ENCODE results near the gene DHTKD1.
"Not testable (repeated sequence)": the region's sequence is repeated elsewhere in the genome, so short reads cannot be mapped to it uniquely, and the experiment has no call there.

Gene DHTKD1

DNA sequence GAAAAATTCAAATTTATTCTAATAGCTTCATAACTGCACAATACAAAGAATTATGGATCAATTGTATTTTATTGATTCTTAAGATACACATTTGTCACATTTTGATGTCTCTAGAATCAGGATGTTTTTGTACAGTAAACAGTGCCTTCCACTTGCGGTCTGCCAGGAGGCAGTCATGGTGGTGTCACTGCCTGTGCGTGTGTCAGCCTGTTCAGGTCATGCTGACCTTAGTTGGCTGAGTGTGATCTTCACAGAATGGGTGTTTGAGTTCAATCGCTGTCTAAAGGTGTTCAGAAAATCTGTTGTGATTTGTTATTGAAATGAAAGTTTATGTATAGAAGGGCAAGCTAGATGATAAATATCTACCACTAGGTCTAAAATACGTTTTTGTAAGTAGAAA lies 81.4 kb downstream of the DHTKD1 start:
- no peaks in the 10 kb centered on the region for H3K4me1 ChIP-seq (ENCODE audit: control insufficient read depth, insufficient read depth, low read length, unreplicated experiment)
- no peak overlapping the region for H3K4me3 ChIP-seq (ENCODE audit: low read depth, low read length)
- H3K27ac ChIP-seq (ENCODE audit: low read depth, low read length): no peak overlapping the region
- 0 out of 2 replicates have a peak, but pooled peaks cover 3% of the 10 kb centered on the region for H3K36me3 ChIP-seq (ENCODE audit: insufficient read depth, low read length)
- H3K27me3 ChIP-seq (ENCODE audit: insufficient read depth, low read length): no peaks in the 10 kb centered on the region
- H2AFZ ChIP-seq (ENCODE audit: low read length, unreplicated experiment): no peak overlapping the region
- H3K79me2 ChIP-seq (ENCODE audit: control insufficient read depth, insufficient read depth, low read length, unreplicated experiment): no peaks in the 10 kb centered on the region

GRCh38 chr10:12154516-12154915 lies 85.8 kb downstream of the DHTKD1 start:
- no peaks in the 10 kb centered on the region for H3K79me2 ChIP-seq (ENCODE audit: control insufficient read depth, insufficient read depth, low read length, unreplicated experiment)
- H3K4me1 ChIP-seq (ENCODE audit: control insufficient read depth, insufficient read depth, low read length, unreplicated experiment): no peaks in the 10 kb centered on the region
- H3K4me3 ChIP-seq (ENCODE audit: low read depth, low read length): no peak overlapping the region
- no peak overlapping the region for H2AFZ ChIP-seq (ENCODE audit: low read length, unreplicated experiment)
- 0 out of 2 replicates have a peak, but pooled peaks cover 6% of the 10 kb centered on the region for H3K36me3 ChIP-seq (ENCODE audit: insufficient read depth, low read length)
- H3K27me3 ChIP-seq (ENCODE audit: insufficient read depth, low read length): no peaks in the 10 kb centered on the region
- no peak overlapping the region for H3K27ac ChIP-seq (ENCODE audit: low read depth, low read length)

- Histone ChIP-seq H2AFZ (ENCODE audit: low read length, unreplicated experiment) (no peak overlapping the region), H3K79me2 (ENCODE audit: control insufficient read depth, insufficient read depth, low read length, unreplicated experiment) (no peaks in the 10 kb centered on the region), H3K36me3 (ENCODE audit: insufficient read depth, low read length) (peaks cover 14% of the 10 kb centered on the region; the same call in 1 of the 2 replicates), H3K27me3 (ENCODE audit: insufficient read depth, low read length) (no peaks in the 10 kb centered on the region), H3K27ac (ENCODE audit: low read depth, low read length) (no peak overlapping the region), H3K4me1 (ENCODE audit: control insufficient read depth, insufficient read depth, low read length, unreplicated experiment) (no peaks in the 10 kb centered on the region), H3K4me3 (ENCODE audit: low read depth, low read length) (no peak overlapping the region)
These were observed 87.8 kb downstream of the DHTKD1 start for GRCh38 chr10:12156367-12157123.

DNA sequence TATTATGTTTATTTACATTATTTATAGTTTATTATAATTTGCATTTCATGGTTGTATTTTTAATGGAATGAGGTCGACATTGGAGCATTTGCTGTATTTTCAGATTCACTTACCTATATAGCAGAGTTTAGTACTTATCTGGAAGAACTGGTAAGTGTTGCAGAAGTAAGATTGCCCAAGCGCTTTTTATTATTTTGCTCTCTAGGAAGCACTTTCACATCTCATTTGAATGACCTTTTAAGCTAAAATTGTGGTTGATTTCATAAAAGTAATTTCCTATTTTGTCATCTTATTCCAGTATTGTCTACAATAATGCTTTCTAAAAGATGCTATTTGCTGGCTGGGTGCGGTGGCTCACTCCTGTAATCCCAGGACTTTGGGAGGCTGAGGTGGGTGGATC lies 89.4 kb downstream of the DHTKD1 start:
- Histone ChIP-seq H3K36me3 (ENCODE audit: insufficient read depth, low read length) (peaks cover 17% of the 10 kb centered on the region), H3K27me3 (ENCODE audit: insufficient read depth, low read length) (no peaks in the 10 kb centered on the region), H3K79me2 (ENCODE audit: control insufficient read depth, insufficient read depth, low read length, unreplicated experiment) (no peaks in the 10 kb centered on the region), H3K4me1 (ENCODE audit: control insufficient read depth, insufficient read depth, low read length, unreplicated experiment) (no peaks in the 10 kb centered on the region), H3K27ac (ENCODE audit: low read depth, low read length) (no peak overlapping the region), H3K4me3 (ENCODE audit: low read depth, low read length) (no peak overlapping the region), H2AFZ (ENCODE audit: low read length, unreplicated experiment) (no peak overlapping the region)

DNA sequence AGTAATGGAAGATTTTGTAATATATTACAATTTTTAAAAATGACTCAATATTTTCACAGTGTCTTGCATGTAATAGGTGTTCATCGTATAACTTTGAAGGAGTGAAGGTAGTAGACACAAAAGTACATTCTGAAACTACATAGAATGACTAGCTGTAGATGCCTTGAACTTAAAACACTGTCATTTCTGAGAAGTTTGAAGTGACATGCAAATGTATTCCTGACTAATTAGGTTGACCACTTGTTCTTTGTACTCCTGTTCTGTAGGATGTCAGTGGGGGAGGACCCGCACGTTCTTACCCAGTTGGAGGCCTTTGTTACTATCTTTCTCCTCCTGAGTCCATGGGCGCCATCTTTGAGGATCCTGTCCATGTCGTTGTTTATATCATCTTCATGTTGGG lies 91.9 kb downstream of the DHTKD1 start:
- H3K36me3 ChIP-seq (ENCODE audit: insufficient read depth, low read length): peaks cover 17% of the 10 kb centered on the region
- no peak overlapping the region for H3K4me3 ChIP-seq (ENCODE audit: low read depth, low read length)
- H3K27ac ChIP-seq (ENCODE audit: low read depth, low read length): no peak overlapping the region
- no peaks in the 10 kb centered on the region for H3K79me2 ChIP-seq (ENCODE audit: control insufficient read depth, insufficient read depth, low read length, unreplicated experiment)
- no peaks in the 10 kb centered on the region for H3K27me3 ChIP-seq (ENCODE audit: insufficient read depth, low read length)
- no peak overlapping the region for H2AFZ ChIP-seq (ENCODE audit: low read length, unreplicated experiment)
- H3K4me1 ChIP-seq (ENCODE audit: control insufficient read depth, insufficient read depth, low read length, unreplicated experiment): no peaks in the 10 kb centered on the region

DNA sequence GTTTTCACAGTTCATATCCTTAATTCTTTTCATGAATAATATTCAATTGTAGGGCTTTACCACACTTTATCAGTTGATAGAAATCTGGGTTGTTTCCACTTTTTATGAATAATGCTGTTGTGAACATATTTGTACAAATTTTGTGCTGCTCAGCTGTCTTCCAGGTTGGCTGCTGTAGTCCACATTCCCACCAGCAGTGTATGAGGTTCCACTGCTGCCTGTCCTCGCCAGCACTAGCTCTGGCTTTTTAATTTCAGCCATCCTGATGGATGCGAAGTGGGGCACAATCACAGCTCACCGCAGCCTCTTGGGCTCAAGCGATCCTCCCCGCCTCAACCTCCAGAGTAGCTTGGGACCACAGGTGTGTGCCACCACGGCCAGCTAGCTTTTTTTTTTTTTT lies 94.2 kb downstream of the DHTKD1 start:
- H3K79me2 ChIP-seq (ENCODE audit: control insufficient read depth, insufficient read depth, low read length, unreplicated experiment): no peaks in the 10 kb centered on the region
- H3K36me3 ChIP-seq (ENCODE audit: insufficient read depth, low read length): peaks cover 26% of the 10 kb centered on the region
- H2AFZ ChIP-seq (ENCODE audit: low read length, unreplicated experiment): no peak overlapping the region
- H3K4me1 ChIP-seq (ENCODE audit: control insufficient read depth, insufficient read depth, low read length, unreplicated experiment): no peaks in the 10 kb centered on the region
- no peak overlapping the region for H3K4me3 ChIP-seq (ENCODE audit: low read depth, low read length)
- no peaks in the 10 kb centered on the region for H3K27me3 ChIP-seq (ENCODE audit: insufficient read depth, low read length)
- no peak overlapping the region for H3K27ac ChIP-seq (ENCODE audit: low read depth, low read length)

- Histone ChIP-seq H3K4me3 (ENCODE audit: low read depth, low read length) (no peak overlapping the region), H2AFZ (ENCODE audit: low read length, unreplicated experiment) (no peak overlapping the region), H3K36me3 (ENCODE audit: insufficient read depth, low read length) (peaks cover 23% of the 10 kb centered on the region), H3K79me2 (ENCODE audit: control insufficient read depth, insufficient read depth, low read length, unreplicated experiment) (no peaks in the 10 kb centered on the region), H3K4me1 (ENCODE audit: control insufficient read depth, insufficient read depth, low read length, unreplicated experiment) (no peaks in the 10 kb centered on the region), H3K27me3 (ENCODE audit: insufficient read depth, low read length) (no peaks in the 10 kb centered on the region), H3K27ac (ENCODE audit: low read depth, low read length) (no peak overlapping the region)
These were observed 95.3 kb downstream of the DHTKD1 start for GRCh38 chr10:12164085-12164484.

DNA sequence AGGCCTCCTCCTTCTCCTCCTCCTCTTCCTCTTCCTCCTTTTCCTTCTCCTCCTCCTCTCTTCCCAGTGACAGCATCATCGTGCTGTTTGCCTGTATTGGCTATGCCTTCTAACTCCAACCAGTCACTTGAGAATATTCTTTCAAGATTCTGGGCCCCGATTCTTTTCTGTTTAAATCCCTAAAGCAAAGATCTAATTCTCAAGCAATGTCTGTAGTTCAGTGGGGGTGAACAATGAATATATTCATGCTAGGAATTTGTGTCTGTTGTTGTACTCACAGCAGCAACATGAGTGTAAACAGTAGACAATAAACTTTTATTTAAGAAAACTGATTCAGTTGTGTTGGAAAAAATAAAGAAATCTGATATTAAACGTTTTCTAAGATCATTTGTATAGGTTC lies 96.3 kb downstream of the DHTKD1 start:
- Histone ChIP-seq H3K27ac (ENCODE audit: low read depth, low read length) (no peak overlapping the region), H3K4me1 (ENCODE audit: control insufficient read depth, insufficient read depth, low read length, unreplicated experiment) (no peaks in the 10 kb centered on the region), H3K36me3 (ENCODE audit: insufficient read depth, low read length) (peaks cover 32% of the 10 kb centered on the region), H3K79me2 (ENCODE audit: control insufficient read depth, insufficient read depth, low read length, unreplicated experiment) (no peaks in the 10 kb centered on the region), H3K4me3 (ENCODE audit: low read depth, low read length) (no peak overlapping the region), H2AFZ (ENCODE audit: low read length, unreplicated experiment) (no peak overlapping the region), H3K27me3 (ENCODE audit: insufficient read depth, low read length) (no peaks in the 10 kb centered on the region)

DNA sequence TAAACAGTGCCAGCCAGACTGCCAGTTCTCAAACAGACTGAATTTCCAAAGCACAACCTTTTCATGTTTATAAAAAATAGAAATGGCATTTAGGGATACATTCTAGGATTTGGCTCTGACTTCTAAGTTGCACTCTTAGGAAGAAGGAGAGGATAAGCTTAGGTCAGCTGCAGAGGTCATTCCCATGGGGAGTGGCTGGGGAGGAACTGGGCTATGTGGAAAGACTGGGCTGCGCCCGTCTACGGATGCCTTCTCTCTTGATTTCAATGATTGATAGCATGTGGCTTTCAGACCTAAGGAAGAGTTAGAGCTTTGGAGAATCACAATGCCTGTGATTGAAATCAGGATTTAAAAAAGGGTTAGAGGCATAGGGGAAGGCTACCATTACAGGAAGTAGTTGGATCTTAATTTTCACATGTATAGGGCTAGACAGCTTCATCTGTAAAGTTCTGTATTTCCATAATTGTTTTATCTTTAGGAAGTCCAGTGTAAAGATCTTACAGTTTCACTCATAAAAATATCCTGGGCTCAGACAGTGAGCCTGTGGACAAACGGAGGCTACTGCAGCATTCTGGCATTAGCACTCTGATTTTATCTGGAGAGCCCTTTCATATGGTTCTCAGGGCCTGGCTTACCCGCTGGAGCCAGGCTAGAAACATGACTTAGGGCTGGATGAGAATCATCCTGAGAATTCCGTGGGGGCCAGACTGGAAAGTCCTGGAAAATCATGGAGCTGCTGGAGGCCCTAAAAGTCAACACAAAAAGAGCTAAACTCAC lies 97.4 kb downstream of the DHTKD1 start:
- no peak overlapping the region for H3K27ac ChIP-seq (ENCODE audit: low read depth, low read length)
- no peak overlapping the region for H2AFZ ChIP-seq (ENCODE audit: low read length, unreplicated experiment)
- H3K36me3 ChIP-seq (ENCODE audit: insufficient read depth, low read length): peaks cover 33% of the 10 kb centered on the region
- H3K4me1 ChIP-seq (ENCODE audit: control insufficient read depth, insufficient read depth, low read length, unreplicated experiment): no peaks in the 10 kb centered on the region
- no peaks in the 10 kb centered on the region for H3K27me3 ChIP-seq (ENCODE audit: insufficient read depth, low read length)
- H3K79me2 ChIP-seq (ENCODE audit: control insufficient read depth, insufficient read depth, low read length, unreplicated experiment): no peaks in the 10 kb centered on the region
- no peak overlapping the region for H3K4me3 ChIP-seq (ENCODE audit: low read depth, low read length)

DNA sequence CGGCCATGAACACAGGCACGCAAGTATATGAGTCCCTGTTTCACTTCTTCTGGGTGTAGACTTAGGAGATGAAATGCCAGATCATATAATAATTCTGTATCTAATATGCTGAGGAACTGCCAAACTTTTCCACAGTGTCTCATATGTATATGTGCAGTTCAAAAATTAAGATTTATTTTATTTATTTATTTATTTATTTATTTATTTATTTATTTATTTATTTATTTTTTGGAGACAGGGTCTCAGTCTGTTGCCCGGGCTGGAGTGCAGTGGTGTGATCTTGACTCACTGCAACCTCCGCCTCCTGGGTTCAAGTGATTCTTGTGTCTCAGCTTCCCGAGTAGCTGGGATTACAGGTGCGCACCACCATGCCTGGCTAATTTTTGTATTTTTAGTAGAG lies 102.8 kb downstream of the DHTKD1 start:
- H3K27me3 ChIP-seq (ENCODE audit: insufficient read depth, low read length); H2AFZ ChIP-seq (ENCODE audit: low read length, unreplicated experiment); H3K4me3 ChIP-seq (ENCODE audit: low read depth, low read length); H3K79me2 ChIP-seq (ENCODE audit: control insufficient read depth, insufficient read depth, low read length, unreplicated experiment); H3K27ac ChIP-seq (ENCODE audit: low read depth, low read length); H3K4me1 ChIP-seq (ENCODE audit: control insufficient read depth, insufficient read depth, low read length, unreplicated experiment): not testable (repeated sequence)
- peaks cover 32% of the 10 kb centered on the region for H3K36me3 ChIP-seq (ENCODE audit: insufficient read depth, low read length)
